Measurements from ENCODE around the gene PLCL2. TPM values are rescaled to one million over a fixed set of nuclear protein-coding genes. Genes with fewer than 3 reads are reported as not detected.
A peak's percentile ranks its signal among the peaks of the same experiment; 100 is the strongest.
"Not testable (repeated sequence)": the region's sequence is repeated elsewhere in the genome, so short reads cannot be mapped to it uniquely, and the experiment has no call there.

PLCL2 gene
- total and polyA plus RNA-seq, 12 donors, result 4.5 to 44.0 (median 27.1) TPM

- DNase-seq, result no peak
- 82 to 92% (median 85%) methylated on average over 2 of the region's 2 CpGs for WGBS, 4 donors
- intact Hi-C loops (cut with DNase I), result no loop called here
- Histone ChIP-seq H3K27me3 (no peaks in the 10 kb centered on the region), H3K4me1 (replicated peaks in 1 of 2) (peaks cover 0 to 6% of the 10 kb centered on the region in 2 donors), H3K9me3 (replicated peaks in 1 of 3) (no peaks in the 10 kb centered on the region), H3K36me3 (replicated peaks in 1 of 2) (no peaks in the 10 kb centered on the region), H3K27ac (no peak overlapping the region), H3K4me3 (no peak overlapping the region)
- TF ChIP-seq, protein P1, sequence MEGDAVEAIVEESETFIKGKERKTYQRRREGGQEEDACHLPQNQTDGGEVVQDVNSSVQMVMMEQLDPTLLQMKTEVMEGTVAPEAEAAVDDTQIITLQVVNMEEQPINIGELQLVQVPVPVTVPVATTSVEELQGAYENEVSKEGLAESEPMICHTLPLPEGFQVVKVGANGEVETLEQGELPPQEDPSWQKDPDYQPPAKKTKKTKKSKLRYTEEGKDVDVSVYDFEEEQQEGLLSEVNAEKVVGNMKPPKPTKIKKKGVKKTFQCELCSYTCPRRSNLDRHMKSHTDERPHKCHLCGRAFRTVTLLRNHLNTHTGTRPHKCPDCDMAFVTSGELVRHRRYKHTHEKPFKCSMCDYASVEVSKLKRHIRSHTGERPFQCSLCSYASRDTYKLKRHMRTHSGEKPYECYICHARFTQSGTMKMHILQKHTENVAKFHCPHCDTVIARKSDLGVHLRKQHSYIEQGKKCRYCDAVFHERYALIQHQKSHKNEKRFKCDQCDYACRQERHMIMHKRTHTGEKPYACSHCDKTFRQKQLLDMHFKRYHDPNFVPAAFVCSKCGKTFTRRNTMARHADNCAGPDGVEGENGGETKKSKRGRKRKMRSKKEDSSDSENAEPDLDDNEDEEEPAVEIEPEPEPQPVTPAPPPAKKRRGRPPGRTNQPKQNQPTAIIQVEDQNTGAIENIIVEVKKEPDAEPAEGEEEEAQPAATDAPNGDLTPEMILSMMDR (IDR thresholded peaks at IDR 0.05), result no peak
- TF ChIP-seq POLR2A (IDR thresholded peaks at IDR 0.05), result no peak
Measured at GRCh38 chr3:17121336-17121735, 236.6 kb downstream of the PLCL2 start.

GRCh38 chr3:17122758-17123157, 238.0 kb downstream of the PLCL2 start:
- Histone ChIP-seq H3K4me3 (no peak overlapping the region), H3K4me1 (replicated peaks in 1 of 2) (peaks cover 0 to 6% of the 10 kb centered on the region in 2 donors), H3K27ac (no peak overlapping the region), H3K36me3 (replicated peaks in 1 of 2) (no peaks in the 10 kb centered on the region), H3K27me3 (no peaks in the 10 kb centered on the region), H3K9me3 (replicated peaks in 1 of 3) (no peaks in the 10 kb centered on the region)
- TF ChIP-seq POLR2A (IDR thresholded peaks at IDR 0.05), result no peak
- TF ChIP-seq, protein P1 (IDR thresholded peaks at IDR 0.05), result no peak
- intact Hi-C loops (cut with DNase I), result no loop called here
- 58 to 82% (median 76%) methylated on average over 2 to 3 of the region's 3 CpGs for WGBS, 4 donors
- DNase-seq, result peak in 1 of 7 donors; percentile 38

DNA sequence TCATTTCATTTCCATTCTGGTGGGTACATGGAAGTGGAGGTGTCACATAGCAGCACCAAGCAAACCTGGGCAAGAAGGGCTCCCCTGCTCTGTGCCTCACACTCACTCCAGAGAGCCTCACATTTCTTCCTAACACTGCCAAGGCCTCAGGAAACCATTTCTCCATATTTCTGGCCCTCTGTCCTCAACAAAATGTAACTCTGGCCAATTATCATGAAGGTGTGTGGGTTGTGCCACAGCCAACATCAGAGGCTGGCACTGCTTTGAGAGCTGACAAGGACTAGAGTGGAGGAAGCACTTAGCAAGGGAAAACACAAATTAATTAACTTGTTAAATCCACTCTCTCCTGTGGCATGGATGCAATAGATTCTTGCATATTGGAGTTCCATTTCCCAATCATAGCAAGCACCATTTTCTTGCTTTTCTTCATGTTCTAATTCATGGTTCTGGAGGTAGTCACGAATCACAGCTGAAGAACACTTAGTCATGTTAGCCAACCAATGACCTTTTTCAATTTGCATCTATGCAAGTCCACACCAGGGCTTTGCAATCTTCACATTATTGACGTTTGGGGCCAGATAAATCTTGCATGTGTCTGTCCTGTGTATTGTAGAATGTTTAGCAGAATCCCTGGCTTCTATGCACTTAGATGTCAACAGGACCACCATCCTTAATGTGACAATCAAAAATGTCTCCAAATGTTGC, 241.1 kb downstream of the PLCL2 start:
- intact Hi-C loops (cut with DNase I), result no loop called here
- Histone ChIP-seq H3K4me3 (no peak overlapping the region), H3K4me1 (replicated peaks in 1 of 2) (peaks cover 0 to 6% of the 10 kb centered on the region in 2 donors), H3K27me3 (no peaks in the 10 kb centered on the region), H3K27ac (no peak overlapping the region), H3K36me3 (replicated peaks in 1 of 2) (no peaks in the 10 kb centered on the region), H3K9me3 (replicated peaks in 1 of 3) (no peaks in the 10 kb centered on the region)
- 55 to 79% (median 71%) methylated on average over 2 of the region's 2 CpGs for WGBS, 4 donors
- TF ChIP-seq POLR2A (IDR thresholded peaks at IDR 0.05), result no peak
- TF ChIP-seq, protein P1 (IDR thresholded peaks at IDR 0.05), result no peak
- DNase-seq, result peak in 1 of 7 donors; percentile 44

- 89 to 100% (median 96%) methylated on average over 3 of the region's 3 CpGs for WGBS, 4 donors
- DNase-seq, result peak in 1 of 7 donors; percentile 33
- H3K4me3 ChIP-seq; H3K36me3 ChIP-seq (replicated peaks in 1 of 2); H3K27ac ChIP-seq; intact Hi-C loops (cut with DNase I); H3K9me3 ChIP-seq (replicated peaks in 1 of 3); H3K4me1 ChIP-seq (replicated peaks in 1 of 2); H3K27me3 ChIP-seq: not testable (repeated sequence)
Measured at GRCh38 chr3:17128671-17129070, 243.9 kb downstream of the PLCL2 start.

DNA sequence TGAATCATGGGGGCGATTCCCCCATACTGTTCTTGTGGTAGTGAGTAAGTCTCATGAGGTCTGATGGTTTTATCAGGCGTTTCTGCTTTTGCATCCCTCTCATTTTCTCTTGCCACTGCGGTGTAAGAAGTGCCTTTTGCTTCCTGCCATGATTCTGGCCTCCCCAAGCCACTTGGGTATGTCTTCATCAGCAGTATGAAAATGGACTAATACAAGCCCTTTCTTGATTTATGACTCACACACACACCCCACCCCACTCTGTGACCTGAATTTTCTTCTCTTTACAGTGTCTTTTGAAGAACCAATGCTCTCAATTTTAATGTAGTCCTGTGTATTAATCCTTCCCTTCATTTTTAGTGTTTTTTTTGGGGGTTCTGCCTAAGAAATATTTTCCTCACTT, 244.8 kb downstream of the PLCL2 start:
- Histone ChIP-seq H3K27ac (no peak overlapping the region), H3K36me3 (replicated peaks in 1 of 2) (no peaks in the 10 kb centered on the region), H3K4me1 (replicated peaks in 1 of 2) (no peaks in the 10 kb centered on the region), H3K27me3 (no peaks in the 10 kb centered on the region), H3K4me3 (no peak overlapping the region), H3K9me3 (replicated peaks in 1 of 3) (no peaks in the 10 kb centered on the region)
- peak in 1 of 7 donors; percentile 13 for DNase-seq
- intact Hi-C loops (cut with DNase I), result no loop called here
- 91 to 95% (median 93%) methylated on average over 3 of the region's 3 CpGs for WGBS, 4 donors
- TF ChIP-seq POLR2A (IDR thresholded peaks at IDR 0.05), result no peak
- TF ChIP-seq, protein P1 (IDR thresholded peaks at IDR 0.05), result no peak
